ENCODE measurements around the gene PLXNB3. TPM values are rescaled to one million over a fixed set of nuclear protein-coding genes. Genes with fewer than 3 reads are reported as not detected.
"Not testable (repeated sequence)": the region's sequence is repeated elsewhere in the genome, so short reads cannot be mapped to it uniquely, and the experiment has no call there.

PLXNB3 gene
- total RNA-seq, 1 experiment from 2014 or later, result not detected

GRCh38 chrX:153728951-153729631 is 35.0 kb upstream of the PLXNB3 start:
- H3K27me3 ChIP-seq (ENCODE audit: low read length), result no peaks in the 10 kb centered on the region
- H4K20me1 ChIP-seq (ENCODE audit: insufficient read depth, low read depth, low read length), result no peaks in the 10 kb centered on the region
- no peak overlapping the region for H3K27ac ChIP-seq (ENCODE audit: low read length)
- H3K9ac ChIP-seq (ENCODE audit: low read length), result no peak overlapping the region
- DNase-seq, result no peak
- no peaks in the 10 kb centered on the region for H3K79me2 ChIP-seq (ENCODE audit: low read length)
- H3K4me1 ChIP-seq (ENCODE audit: low read length), result peaks cover 32% of the 10 kb centered on the region
- no peak overlapping the region for H3K4me2 ChIP-seq (ENCODE audit: low read depth, low read length, poor library complexity, severe bottlenecking)
- H3K9me3 ChIP-seq (ENCODE audit: low read length), result no peaks in the 10 kb centered on the region
- no peaks in the 10 kb centered on the region for H3K9me2 ChIP-seq (replicated peaks; ENCODE audit: insufficient read depth, low read length)
- no peak overlapping the region for H2AFZ ChIP-seq (ENCODE audit: low read length)
- no peaks in the 10 kb centered on the region for H3K36me3 ChIP-seq (ENCODE audit: insufficient read depth, low read length)
- H3K4me3 ChIP-seq (ENCODE audit: low read length), result no peak overlapping the region

GRCh38 chrX:153730115-153730514 is 33.9 kb upstream of the PLXNB3 start:
- H2AFZ ChIP-seq (ENCODE audit: low read length); H3K79me2 ChIP-seq (ENCODE audit: low read length); H4K20me1 ChIP-seq (ENCODE audit: insufficient read depth, low read depth, low read length); H3K4me2 ChIP-seq (ENCODE audit: low read depth, low read length, poor library complexity, severe bottlenecking); H3K9ac ChIP-seq (ENCODE audit: low read length); H3K9me3 ChIP-seq (ENCODE audit: low read length); H3K36me3 ChIP-seq (ENCODE audit: insufficient read depth, low read length); H3K27ac ChIP-seq (ENCODE audit: low read length); DNase-seq; H3K4me3 ChIP-seq (ENCODE audit: low read length); H3K27me3 ChIP-seq (ENCODE audit: low read length); H3K9me2 ChIP-seq (replicated peaks; ENCODE audit: insufficient read depth, low read length): not testable (repeated sequence)
- H3K4me1 ChIP-seq (ENCODE audit: low read length), result peaks cover 32% of the 10 kb centered on the region

- Histone ChIP-seq H3K4me1 (ENCODE audit: low read length) (peaks cover 31% of the 10 kb centered on the region), H4K20me1 (ENCODE audit: insufficient read depth, low read depth, low read length) (no peaks in the 10 kb centered on the region), H3K4me3 (ENCODE audit: low read length) (no peak overlapping the region), H2AFZ (ENCODE audit: low read length) (no peak overlapping the region), H3K36me3 (ENCODE audit: insufficient read depth, low read length) (no peaks in the 10 kb centered on the region), H3K27ac (ENCODE audit: low read length) (no peak overlapping the region), H3K27me3 (ENCODE audit: low read length) (no peaks in the 10 kb centered on the region), H3K9me3 (ENCODE audit: low read length) (no peaks in the 10 kb centered on the region), H3K9ac (ENCODE audit: low read length) (no peak overlapping the region), H3K4me2 (ENCODE audit: low read depth, low read length, poor library complexity, severe bottlenecking) (no peak overlapping the region), H3K79me2 (ENCODE audit: low read length) (no peaks in the 10 kb centered on the region), H3K9me2 (replicated peaks; ENCODE audit: insufficient read depth, low read length) (no peaks in the 10 kb centered on the region)
- DNase-seq, result no peak
These were observed 32.8 kb upstream of the PLXNB3 start for GRCh38 chrX:153731117-153731844.

- no peaks in the 10 kb centered on the region for H3K36me3 ChIP-seq (ENCODE audit: insufficient read depth, low read length)
- H3K9ac ChIP-seq (ENCODE audit: low read length), result no peak overlapping the region
- no peak overlapping the region for H2AFZ ChIP-seq (ENCODE audit: low read length)
- no peak overlapping the region for H3K27ac ChIP-seq (ENCODE audit: low read length)
- no peak overlapping the region for H3K4me3 ChIP-seq (ENCODE audit: low read length)
- H3K4me1 ChIP-seq (ENCODE audit: low read length), result peaks cover 26% of the 10 kb centered on the region
- H3K4me2 ChIP-seq (ENCODE audit: low read depth, low read length, poor library complexity, severe bottlenecking), result no peak overlapping the region
- H3K27me3 ChIP-seq (ENCODE audit: low read length), result no peaks in the 10 kb centered on the region
- no peaks in the 10 kb centered on the region for H3K79me2 ChIP-seq (ENCODE audit: low read length)
- H4K20me1 ChIP-seq (ENCODE audit: insufficient read depth, low read depth, low read length), result no peaks in the 10 kb centered on the region
- no peaks in the 10 kb centered on the region for H3K9me3 ChIP-seq (ENCODE audit: low read length)
- H3K9me2 ChIP-seq (replicated peaks; ENCODE audit: insufficient read depth, low read length), result no peaks in the 10 kb centered on the region
- DNase-seq, result no peak
These were observed 32.2 kb upstream of the PLXNB3 start for GRCh38 chrX:153731845-153732215.

GRCh38 chrX:153732401-153732800 is 31.6 kb upstream of the PLXNB3 start:
- Histone ChIP-seq H4K20me1 (ENCODE audit: insufficient read depth, low read depth, low read length) (no peaks in the 10 kb centered on the region), H3K4me1 (ENCODE audit: low read length) (peaks cover 20% of the 10 kb centered on the region), H3K27me3 (ENCODE audit: low read length) (no peaks in the 10 kb centered on the region), H3K9me2 (replicated peaks; ENCODE audit: insufficient read depth, low read length) (no peaks in the 10 kb centered on the region), H3K9me3 (ENCODE audit: low read length) (no peaks in the 10 kb centered on the region), H3K4me2 (ENCODE audit: low read depth, low read length, poor library complexity, severe bottlenecking) (no peak overlapping the region), H3K9ac (ENCODE audit: low read length) (no peak overlapping the region), H2AFZ (ENCODE audit: low read length) (no peak overlapping the region), H3K4me3 (ENCODE audit: low read length) (no peak overlapping the region), H3K27ac (ENCODE audit: low read length) (no peak overlapping the region), H3K79me2 (ENCODE audit: low read length) (no peaks in the 10 kb centered on the region), H3K36me3 (ENCODE audit: insufficient read depth, low read length) (no peaks in the 10 kb centered on the region)
- DNase-seq, result no peak

- Histone ChIP-seq H3K4me3 (ENCODE audit: low read length) (no peak overlapping the region), H3K79me2 (ENCODE audit: low read length) (no peaks in the 10 kb centered on the region), H3K4me1 (ENCODE audit: low read length) (peaks cover 14% of the 10 kb centered on the region), H4K20me1 (ENCODE audit: insufficient read depth, low read depth, low read length) (no peaks in the 10 kb centered on the region), H3K4me2 (ENCODE audit: low read depth, low read length, poor library complexity, severe bottlenecking) (no peak overlapping the region), H3K27ac (ENCODE audit: low read length) (no peak overlapping the region), H2AFZ (ENCODE audit: low read length) (no peak overlapping the region), H3K9me2 (replicated peaks; ENCODE audit: insufficient read depth, low read length) (no peaks in the 10 kb centered on the region), H3K9me3 (ENCODE audit: low read length) (no peaks in the 10 kb centered on the region), H3K9ac (ENCODE audit: low read length) (no peak overlapping the region), H3K27me3 (ENCODE audit: low read length) (no peaks in the 10 kb centered on the region), H3K36me3 (ENCODE audit: insufficient read depth, low read length) (no peaks in the 10 kb centered on the region)
- no peak for DNase-seq
These were observed 30.3 kb upstream of the PLXNB3 start for GRCh38 chrX:153733651-153734240.

- no peak overlapping the region for H2AFZ ChIP-seq (ENCODE audit: low read length)
These were observed 29.2 kb upstream of the PLXNB3 start for GRCh38 chrX:153734871-153735270.

GRCh38 chrX:153735274-153735673 is 28.8 kb upstream of the PLXNB3 start:
- peak overlapping the region; percentile 2; the same call in 1 of the 2 replicates for H3K4me3 ChIP-seq (ENCODE audit: low read length)
- H2AFZ ChIP-seq (ENCODE audit: low read length), result 0 out of 2 replicates have a peak overlapping the region, but pooled peaks have one; percentile 3
- no peaks in the 10 kb centered on the region for H3K9me2 ChIP-seq (replicated peaks; ENCODE audit: insufficient read depth, low read length)
- peaks cover 14% of the 10 kb centered on the region for H3K4me1 ChIP-seq (ENCODE audit: low read length)
- H3K4me2 ChIP-seq (ENCODE audit: low read depth, low read length, poor library complexity, severe bottlenecking), result peak overlapping the region; percentile 57
- H3K27ac ChIP-seq (ENCODE audit: low read length), result peak overlapping the region; percentile 30; the same call in 1 of the 2 replicates
- DNase-seq, result peak; percentile 87
- no peaks in the 10 kb centered on the region for H3K79me2 ChIP-seq (ENCODE audit: low read length)
- H3K9me3 ChIP-seq (ENCODE audit: low read length), result no peaks in the 10 kb centered on the region
- H3K9ac ChIP-seq (ENCODE audit: low read length), result no peak overlapping the region
- no peaks in the 10 kb centered on the region for H4K20me1 ChIP-seq (ENCODE audit: insufficient read depth, low read depth, low read length)
- H3K27me3 ChIP-seq (ENCODE audit: low read length), result no peaks in the 10 kb centered on the region
- H3K36me3 ChIP-seq (ENCODE audit: insufficient read depth, low read length), result no peaks in the 10 kb centered on the region

More at GRCh38 chrX:153734871-153735270, 29.2 kb upstream of the PLXNB3 start:
- no peaks in the 10 kb centered on the region for H4K20me1 ChIP-seq (ENCODE audit: insufficient read depth, low read depth, low read length)
- H3K27ac ChIP-seq (ENCODE audit: low read length), result no peak overlapping the region
- H3K4me2 ChIP-seq (ENCODE audit: low read depth, low read length, poor library complexity, severe bottlenecking), result no peak overlapping the region
- H3K9ac ChIP-seq (ENCODE audit: low read length), result no peak overlapping the region
- H3K9me3 ChIP-seq (ENCODE audit: low read length), result no peaks in the 10 kb centered on the region
- no peak overlapping the region for H3K4me3 ChIP-seq (ENCODE audit: low read length)
- H3K36me3 ChIP-seq (ENCODE audit: insufficient read depth, low read length), result no peaks in the 10 kb centered on the region
- H3K4me1 ChIP-seq (ENCODE audit: low read length), result peaks cover 14% of the 10 kb centered on the region
- no peak for DNase-seq
- no peaks in the 10 kb centered on the region for H3K79me2 ChIP-seq (ENCODE audit: low read length)
- no peaks in the 10 kb centered on the region for H3K9me2 ChIP-seq (replicated peaks; ENCODE audit: insufficient read depth, low read length)
- no peaks in the 10 kb centered on the region for H3K27me3 ChIP-seq (ENCODE audit: low read length)

Data from Karpas-422 (cell line).